Lower leg skin (tissue), 4 donors: ENCODE data around the gene ARGLU1. TPM values are rescaled to one million over a fixed set of nuclear protein-coding genes. Genes with fewer than 3 reads are reported as not detected.

ENCODE experiments used
- DNase-seq, 2 donors: peaks; one replicate each; pipeline ENCODE4 v3.0.0-alpha.2; 2019; ENCODE audit warnings: low spot score in 2 of 2
- H3K4me3 ChIP-seq: fragments of 200-600 bp; sonication (generic); 2 replicates; pipeline ENCODE4 v1.5.1; 2017; ENCODE audit warnings: mild to moderate bottlenecking, low read depth; ENCODE audit not compliant: poor library complexity, severe bottlenecking
- POLR2A ChIP-seq, 2 donors: fragments of 450-650 bp; IDR thresholded peaks; one replicate each; pipeline ENCODE4 v1.6.1; 2016 to 2017; ENCODE audit warnings: antibody characterized with exemption in 2 of 2, mild to moderate bottlenecking in 1 of 2, moderate library complexity in 1 of 2
- WGBS, 2 donors: methylation state at CpG; one replicate each; pipeline ENCODE4 v1.1.5; 2018; 5-methylcytosine and 5-hydroxymethylcytosine counted together
- intact Hi-C: fragments of 100-400 bp; cut with DNase I; formaldehyde crosslinking; loops from one replicate; pipeline ENCODE4 v1.15.0; 2023; ENCODE audit warnings: low total_unique reads
- total RNA-seq, 4 donors: library from RNA; depleted of rRNA; stranded (reverse); fragments of >200 nt; gene quantifications; one replicate each; pipeline ENCODE4 v1.1.0, GENCODE V29; 2016
- TF ChIP-seq, protein P1 (sequence below), 3 donors: fragments of 450-650 bp; IDR thresholded peaks; one replicate each; pipeline ENCODE4 v1.5.1; 2016; ENCODE audit warnings: antibody characterized with exemption in 3 of 3, mild to moderate bottlenecking in 3 of 3, moderate library complexity in 2 of 3

The ARGLU1 gene
- total RNA-seq, 4 donors from 2014 or later: 44.7 to 73.0 (median 48.4) TPM

DNA sequence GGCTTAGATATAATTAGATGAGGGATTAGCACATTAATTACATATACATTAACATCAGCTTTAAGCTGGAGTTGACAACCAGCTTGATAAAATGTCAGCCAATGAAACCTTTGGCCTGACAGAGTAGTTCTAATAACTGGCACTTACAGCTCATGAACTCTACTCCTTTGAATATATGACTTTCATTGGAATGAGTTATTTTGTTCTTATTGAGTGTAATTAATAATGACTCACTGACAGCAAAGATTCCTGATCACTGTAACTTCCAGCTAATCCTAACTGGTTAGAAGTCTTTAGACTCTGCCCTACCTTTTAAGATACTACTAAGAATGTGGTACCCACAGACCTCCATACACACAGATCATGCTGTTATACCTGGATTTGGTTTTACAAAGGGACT is 73.4 kb downstream of the ARGLU1 start:
- no peak for DNase-seq
- intact Hi-C loops: no loop called here
- no peak overlapping the region for H3K4me3 ChIP-seq
- TF ChIP-seq, protein P1, sequence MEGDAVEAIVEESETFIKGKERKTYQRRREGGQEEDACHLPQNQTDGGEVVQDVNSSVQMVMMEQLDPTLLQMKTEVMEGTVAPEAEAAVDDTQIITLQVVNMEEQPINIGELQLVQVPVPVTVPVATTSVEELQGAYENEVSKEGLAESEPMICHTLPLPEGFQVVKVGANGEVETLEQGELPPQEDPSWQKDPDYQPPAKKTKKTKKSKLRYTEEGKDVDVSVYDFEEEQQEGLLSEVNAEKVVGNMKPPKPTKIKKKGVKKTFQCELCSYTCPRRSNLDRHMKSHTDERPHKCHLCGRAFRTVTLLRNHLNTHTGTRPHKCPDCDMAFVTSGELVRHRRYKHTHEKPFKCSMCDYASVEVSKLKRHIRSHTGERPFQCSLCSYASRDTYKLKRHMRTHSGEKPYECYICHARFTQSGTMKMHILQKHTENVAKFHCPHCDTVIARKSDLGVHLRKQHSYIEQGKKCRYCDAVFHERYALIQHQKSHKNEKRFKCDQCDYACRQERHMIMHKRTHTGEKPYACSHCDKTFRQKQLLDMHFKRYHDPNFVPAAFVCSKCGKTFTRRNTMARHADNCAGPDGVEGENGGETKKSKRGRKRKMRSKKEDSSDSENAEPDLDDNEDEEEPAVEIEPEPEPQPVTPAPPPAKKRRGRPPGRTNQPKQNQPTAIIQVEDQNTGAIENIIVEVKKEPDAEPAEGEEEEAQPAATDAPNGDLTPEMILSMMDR (IDR thresholded peaks at IDR 0.05): no peak
- no peak for TF ChIP-seq POLR2A (IDR thresholded peaks at IDR 0.05)

DNA sequence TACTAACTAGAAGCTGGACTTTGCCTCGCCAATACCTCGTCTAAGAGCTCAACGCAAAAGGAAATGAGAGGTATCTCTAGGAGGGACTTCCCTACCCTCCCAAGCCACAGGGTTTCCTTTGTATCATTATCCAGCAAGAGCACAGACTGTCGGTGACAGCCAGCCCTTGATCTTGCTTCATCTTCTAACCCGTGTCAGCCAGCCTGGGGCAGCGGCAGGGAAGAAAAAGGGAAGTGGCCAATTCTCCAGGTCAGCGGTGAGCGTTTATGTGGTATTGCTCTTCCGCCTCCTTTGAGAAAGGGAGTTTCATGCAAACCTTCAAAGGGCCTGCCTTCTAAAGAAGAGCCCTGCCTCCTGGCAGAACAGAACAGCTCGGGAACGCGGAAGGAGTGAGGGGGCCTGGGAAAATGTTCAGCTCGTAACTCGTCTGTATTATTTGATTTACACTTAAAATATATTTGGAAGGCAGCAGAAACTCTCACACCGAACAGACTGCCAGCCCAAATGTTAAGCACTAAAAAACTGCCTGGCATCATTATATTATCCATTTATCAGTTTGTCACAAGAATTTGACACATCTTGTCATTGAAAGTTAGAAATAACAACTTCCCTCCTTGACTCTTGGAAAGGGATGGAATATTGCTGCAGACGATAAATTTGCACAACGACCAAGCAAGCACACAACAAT is 74.3 kb downstream of the ARGLU1 start:
- 76 to 77% methylated on average over 17 of the region's 17 CpGs for WGBS, 2 donors
- no peak for DNase-seq
- intact Hi-C loops: no loop called here
- TF ChIP-seq POLR2A (IDR thresholded peaks at IDR 0.05): no peak
- TF ChIP-seq, protein P1 (IDR thresholded peaks at IDR 0.05): no peak
- no peak overlapping the region for H3K4me3 ChIP-seq

DNA sequence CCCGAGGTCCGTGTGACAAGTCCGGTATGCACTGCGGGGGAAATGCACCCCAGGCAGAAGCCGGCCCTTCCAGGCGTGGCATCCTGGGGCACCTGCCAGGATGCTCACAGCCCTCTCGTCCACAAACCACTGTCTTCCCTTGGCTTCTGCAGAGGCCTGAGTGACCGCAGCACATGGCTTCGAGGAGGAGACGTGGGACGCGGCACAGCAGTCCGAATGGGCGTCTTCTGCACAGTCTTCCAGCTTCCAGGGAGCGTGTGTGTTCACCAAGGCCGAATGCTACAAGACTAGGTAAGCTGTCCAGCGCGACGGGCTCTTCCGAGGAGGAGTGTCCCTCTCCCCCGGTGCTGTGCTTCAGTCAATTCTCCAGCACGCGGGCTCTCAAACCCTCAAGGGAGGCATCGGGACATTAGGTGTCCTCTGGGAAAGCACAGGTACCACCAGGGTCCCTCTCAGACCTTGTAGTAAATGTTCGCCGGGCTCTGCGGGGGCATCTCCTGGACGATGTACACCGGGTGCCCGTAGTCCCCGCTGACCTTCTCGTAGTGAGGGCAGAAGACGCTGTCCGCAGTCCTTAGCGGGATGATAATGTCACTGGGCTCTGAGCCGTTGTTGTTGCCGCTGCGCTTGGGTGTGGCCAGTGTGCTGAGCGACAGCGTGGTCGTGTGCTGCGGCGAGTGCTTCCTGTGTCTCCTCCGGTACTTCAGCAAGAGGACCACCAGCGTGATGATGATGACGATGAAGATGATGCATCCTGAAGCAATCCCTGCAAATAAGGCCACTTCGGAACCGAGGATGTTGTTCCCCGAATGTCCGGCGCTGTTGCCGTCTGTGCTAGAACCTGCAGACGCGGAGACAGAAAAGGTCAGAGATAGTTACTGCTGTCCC is 75.1 kb downstream of the ARGLU1 start:
- WGBS, 2 donors: 93 to 97% methylated on average over 51 to 54 of the region's 54 CpGs
- DNase-seq: no peak
- intact Hi-C loops: no loop called here
- TF ChIP-seq POLR2A (IDR thresholded peaks at IDR 0.05): no peak
- TF ChIP-seq, protein P1 (IDR thresholded peaks at IDR 0.05): no peak
- H3K4me3 ChIP-seq: no peak overlapping the region

DNA sequence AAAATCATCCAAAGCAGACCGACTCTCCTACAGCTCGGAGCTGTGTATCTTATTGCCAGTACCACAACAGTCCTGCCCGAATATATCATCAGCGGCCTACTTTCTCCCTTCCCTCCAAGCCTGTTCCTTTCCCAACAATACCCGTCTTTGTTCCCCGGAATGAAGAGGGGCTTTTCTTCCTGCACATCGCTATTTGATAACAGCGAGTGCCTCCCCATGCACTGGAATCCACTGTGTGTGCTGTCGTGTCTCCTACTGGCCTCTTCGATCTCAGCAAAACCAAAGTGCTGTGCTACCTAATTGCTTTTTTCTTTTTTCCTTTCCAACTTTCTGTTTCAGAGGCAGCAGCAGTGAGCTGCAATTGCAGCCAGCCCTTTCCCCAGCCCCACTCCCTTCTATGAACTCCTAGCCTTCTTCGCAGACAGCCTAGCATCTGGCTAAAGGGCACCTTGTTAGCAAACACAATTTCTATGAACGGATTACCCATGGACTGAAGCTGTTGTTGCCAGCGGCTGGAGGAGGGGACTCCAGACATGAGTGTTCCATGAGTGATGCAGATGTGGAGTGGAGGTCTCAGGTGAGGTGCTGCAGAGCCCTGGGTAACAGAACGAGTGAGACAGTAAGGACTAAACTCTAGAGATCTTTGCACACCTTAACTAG is 75.9 kb downstream of the ARGLU1 start:
- no peak for TF ChIP-seq POLR2A (IDR thresholded peaks at IDR 0.05)
- TF ChIP-seq, protein P1 (IDR thresholded peaks at IDR 0.05): no peak
- WGBS, 2 donors: 76 to 87% methylated on average over 14 of the region's 14 CpGs
- no peak for DNase-seq
- H3K4me3 ChIP-seq: no peak overlapping the region
- intact Hi-C loops: no loop called here

Other genes with a start within 250 kb of the ARGLU1 start
- 10 to 100 TPM; 12.1 to 41.3 (median 26.4) TPM for gene EFNB2, start 32.5 kb downstream of the ARGLU1 start, total RNA-seq